NK-92 (cell line): ENCODE data around the gene GARIN3.

Experiments used
- DNase-seq: peaks from one replicate; lab custom pipeline; 2025; ENCODE audit not compliant: unreplicated experiment; lab: John Stamatoyannopoulos, UW

The GARIN3 gene

DNA sequence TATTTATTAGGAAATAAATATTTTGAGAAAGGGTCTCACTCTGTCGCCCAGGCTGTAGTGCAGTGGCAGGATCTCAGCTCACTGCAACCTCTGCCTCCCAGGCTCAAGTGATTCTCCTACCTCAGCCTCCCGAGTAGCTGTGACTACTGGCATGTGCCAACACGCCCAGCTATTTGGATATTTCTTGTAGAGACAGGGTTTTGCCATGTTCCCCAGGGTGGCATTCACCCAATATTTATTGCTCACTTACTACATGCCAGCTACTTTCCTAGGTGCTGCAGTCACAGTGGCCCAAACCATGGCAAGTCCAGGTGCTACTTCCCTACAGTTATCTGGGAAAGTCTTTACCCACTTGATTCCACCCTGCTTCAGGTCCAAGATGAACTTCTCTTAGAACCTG, 15.1 kb downstream of the GARIN3 start:
- no peak for DNase-seq

DNA sequence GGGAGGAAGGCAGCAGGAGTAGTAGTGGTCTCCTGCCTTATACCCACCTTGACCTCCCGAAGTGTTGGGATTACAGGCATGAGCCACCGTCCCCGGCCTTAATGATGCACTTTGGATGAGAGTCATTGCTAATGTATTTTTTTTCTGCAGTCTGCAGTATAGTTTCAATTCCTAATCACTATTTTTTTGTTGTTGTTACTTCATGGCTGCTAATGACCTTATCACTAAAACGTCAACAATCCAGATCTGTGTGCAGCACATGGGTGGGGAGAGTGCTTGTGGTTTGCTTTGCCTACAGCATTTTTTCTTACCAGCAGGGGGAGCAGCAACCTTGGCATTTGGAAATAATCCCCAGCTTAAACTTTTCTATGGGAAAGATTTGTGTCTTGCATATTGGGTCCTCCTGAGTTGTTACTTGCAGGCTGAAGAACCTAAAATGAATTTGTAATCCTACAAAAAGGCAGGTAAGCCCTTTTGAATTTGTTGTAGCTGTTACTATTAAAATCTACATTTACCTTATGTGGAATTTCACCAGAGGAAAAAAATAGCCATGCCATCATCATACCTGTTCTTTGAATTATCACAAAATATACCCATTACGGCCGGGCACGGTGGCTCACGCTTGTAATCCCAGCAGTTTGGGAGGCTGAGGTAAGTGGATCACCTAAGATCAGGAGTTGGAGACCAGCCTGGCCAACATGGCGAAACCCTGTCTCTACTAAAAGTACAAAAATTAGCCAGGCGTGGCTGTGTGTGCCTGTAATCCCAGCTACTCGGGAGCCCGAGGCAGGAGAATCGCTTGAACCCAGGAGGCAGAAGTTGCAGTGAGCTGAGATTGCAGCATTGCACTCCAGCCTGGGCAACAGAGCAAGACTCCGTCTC, 17.1 kb downstream of the GARIN3 start:
- no peak for DNase-seq

DNA sequence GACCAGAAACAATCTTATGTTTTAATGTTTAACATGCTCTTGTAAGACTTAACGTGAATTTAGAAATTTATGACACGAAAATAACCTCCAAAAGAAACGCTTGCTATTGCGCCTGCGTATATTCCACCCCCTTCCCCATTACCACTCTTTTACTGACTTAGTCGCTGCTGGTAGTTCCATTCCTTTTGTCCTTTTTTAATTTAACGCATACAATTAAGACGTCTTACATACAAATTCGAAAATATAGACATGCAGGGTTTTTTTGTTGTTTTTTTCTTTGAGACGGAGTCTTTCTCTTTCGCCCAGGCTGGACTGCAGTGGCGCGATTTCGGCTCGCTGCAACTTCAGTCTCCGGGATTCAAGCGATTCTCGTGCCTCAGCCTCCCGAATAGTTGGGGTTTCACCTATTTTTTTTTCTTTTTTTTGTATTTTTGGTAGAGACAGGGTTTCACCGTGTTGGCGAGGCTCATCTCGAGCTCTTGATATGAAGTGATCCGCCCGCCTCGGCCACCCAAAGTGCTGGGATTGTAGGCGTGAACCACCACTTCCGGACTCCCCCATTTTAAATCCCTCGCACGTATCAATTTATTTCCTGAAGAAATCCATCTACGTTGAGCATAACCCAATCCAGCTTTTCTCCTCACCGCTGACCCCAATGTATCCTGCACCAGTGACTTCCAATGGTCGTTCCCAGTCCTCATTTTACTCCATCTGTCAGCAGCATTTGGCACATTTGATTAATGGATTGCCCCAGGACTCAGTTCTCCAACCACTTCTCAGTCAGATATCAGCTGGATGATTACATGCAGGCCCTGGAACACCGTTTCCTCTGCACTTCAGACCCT, 22.7 kb downstream of the GARIN3 start:
- DNase-seq: no peak

DNA sequence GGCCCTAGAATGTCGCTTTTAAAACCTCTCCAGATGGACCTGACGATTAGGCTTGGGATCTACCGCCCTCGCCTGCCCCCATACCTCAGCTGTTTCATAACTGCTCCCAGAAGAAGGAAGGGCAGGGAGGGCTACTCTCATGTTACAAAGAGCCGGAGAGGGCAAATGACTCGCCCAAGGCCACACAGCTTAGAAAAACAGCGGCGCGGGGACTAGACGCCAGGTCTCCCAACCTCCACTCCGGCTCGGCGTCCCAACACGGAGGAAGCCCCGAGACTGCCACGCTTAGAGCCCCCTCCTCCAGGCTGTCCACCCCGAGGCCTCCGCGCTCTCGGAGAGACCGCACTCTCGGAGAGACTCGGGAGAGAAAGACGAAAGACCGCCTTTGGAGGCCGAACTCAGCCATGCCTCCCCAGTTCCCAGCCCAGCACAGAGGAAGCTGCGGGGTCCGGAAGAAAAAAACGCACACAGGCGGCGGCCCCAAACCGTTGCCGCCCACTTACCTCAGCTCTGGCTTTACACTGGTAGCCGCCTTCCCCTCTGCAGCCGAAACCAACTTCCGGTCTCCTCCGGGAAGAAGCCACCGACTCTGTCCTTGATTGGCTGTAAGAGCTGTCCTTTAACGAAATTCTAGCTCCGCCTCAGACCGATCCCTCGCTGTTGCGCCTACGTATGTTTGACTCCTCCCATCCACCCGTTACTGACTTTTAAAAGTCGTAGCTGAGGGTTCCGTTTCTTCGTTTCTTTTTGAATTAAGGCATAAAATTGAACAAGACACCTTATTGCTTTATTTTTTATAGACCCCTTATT, 23.5 kb downstream of the GARIN3 start, which contains the start of gene MED7:
MED7 (minus strand) TSS at position 549 of the 810 bp plus-strand sequence. CDS start 3,434 bp downstream, outside the sequence.
- peak; percentile 73 for DNase-seq

DNA sequence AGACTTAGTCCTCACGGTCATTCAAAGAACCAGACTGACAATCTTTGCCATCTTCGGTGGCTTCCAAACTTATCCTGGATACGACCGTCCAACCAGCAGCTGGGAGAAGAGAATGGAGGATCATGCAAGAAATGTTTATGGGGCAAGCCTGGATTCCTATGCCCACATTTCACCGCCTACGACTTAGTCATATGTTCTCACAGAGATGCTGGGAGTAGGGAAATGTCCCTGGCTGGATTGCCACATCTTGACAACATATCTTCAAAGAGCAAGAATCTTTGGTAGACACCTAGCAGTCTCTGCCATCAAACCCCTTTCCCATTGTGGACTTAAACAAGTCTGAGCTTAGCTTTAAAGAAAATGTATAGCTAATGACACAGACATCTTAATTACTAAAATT, 28.4 kb downstream of the GARIN3 start:
- no peak for DNase-seq

DNA sequence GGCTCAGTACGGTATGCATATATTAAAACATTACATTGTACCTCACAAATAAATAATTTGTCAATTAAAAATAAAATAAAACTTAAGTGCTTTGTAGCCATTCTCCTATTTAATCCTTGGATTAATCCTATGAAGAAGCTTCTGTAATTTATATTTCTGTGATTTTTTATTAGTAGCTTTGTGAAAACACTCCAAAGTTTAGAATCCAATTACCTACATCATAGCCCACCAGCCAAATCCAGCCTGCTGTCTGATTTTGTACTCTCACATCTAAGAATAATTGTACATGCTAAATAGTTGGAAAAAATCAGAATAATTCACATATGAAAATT, 33.8 kb downstream of the GARIN3 start:
- no peak for DNase-seq

DNA sequence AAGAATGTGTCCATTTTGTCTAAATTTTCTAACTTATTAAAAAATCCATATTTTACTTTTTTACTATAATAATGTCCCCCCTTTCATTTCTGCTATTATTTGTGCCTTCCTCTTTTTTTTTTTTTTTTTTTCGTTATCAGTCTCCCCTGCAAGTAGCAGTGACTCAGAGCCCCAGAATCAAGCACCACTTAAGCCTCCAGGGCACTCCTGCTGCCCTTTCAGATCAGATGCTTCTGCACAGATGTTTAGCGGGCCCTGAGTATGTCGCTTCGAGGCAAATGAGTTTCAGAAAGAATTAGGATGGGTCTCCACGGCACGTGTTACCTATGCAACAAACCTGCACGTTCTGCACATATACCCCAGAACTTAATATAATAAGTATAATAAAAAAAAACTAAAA, 35.1 kb downstream of the GARIN3 start:
- no peak for DNase-seq

DNA sequence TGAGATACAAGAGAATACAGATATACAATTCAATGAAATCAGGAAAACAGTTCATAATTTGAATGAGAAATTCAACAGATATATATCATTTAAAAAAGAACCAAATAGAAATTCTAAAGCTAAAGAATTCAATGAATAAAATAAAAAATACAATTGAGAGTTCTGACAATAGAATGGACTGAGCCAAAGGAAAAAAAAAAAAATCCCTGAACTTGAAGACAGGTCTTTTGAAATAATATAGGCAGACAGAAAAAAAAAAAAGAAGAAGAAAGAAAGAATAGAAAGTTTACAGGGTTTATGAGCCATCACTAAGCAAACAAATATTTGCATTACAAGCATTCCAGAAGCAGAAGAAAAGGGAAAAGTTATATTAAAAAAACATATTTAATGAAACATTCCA, 44.4 kb downstream of the GARIN3 start:
- no peak for DNase-seq

DNA sequence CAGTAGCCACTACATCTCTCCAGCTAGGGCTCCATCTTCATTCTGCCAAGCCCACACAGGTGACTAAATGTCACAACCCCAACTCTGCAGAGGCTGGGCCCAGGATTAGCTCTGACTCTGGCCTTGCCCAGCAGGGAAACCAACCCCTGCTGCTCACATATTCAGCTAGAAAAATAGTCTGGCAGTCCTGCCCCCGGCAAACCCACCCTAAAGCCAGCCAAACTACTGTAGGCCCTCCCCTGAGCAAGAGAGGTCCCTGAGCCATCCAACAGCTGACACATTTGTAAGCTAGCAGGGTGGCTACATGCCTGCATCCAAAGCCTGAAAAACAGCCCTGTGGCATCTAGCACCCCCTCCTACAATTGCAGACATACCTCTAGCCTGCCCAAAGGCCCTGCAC, 46.0 kb downstream of the GARIN3 start:
- DNase-seq: no peak

DNA sequence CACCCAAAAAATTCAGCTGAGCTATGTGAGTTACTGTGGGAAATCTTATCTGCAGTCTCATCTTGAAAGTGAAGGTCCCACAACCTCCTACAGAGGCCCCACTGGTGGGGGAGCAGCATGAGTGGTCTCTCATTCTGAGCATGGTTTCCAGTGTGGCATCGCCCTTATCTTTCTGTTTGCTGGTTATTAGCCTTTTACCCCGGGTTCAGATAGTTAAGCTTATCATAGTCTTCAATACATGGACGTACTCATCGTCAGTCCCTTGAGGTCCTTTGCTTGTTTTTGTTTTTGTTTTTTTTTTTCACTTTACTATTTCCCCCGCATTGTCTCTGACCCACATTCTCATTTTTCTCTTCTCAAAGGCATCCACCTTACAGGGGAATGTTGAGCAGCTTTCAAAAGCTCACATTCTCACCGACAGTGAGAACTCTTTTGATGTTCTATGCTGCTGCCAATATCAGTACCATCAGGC, 49.5 kb downstream of the GARIN3 start:
- no peak for DNase-seq

DNA sequence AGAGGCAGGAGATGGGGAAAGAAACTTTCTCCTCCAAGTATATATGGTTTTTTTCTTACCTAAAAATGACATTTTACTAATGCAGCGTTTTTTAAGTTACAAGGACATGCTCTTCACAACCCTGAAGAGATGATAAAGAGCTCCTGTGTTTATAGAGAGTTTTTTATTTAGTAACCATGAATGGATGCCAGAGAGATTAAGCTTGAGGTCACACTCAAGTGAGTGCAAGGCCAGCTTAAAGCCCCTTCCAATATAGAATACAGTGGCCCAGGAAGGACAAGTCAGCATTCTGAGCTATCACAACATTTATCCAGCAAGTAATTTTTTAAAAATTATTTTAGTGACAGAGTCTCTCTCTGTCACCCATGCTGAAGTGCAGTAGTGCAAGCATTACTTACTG, 50.6 kb downstream of the GARIN3 start:
- no peak for DNase-seq

DNA sequence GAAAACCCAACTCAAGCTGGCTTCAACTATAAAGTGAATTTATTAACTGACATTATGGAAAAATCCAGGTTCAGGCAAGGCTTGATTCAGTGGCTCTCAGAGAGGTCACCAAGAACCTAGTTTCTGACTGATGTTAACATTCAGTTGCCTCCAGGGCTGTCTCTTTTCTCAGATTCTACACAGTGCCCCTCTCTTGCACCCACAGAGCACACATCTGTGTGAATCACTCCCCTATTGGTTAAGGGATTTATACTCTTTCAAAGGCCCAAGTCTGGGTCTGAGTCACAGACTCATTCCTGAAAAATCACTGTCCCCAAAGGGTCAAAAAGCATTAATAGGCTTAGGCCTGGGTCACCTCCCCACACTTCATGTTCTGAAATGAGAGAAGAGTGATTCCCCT, 51.1 kb downstream of the GARIN3 start:
- no peak for DNase-seq

DNA sequence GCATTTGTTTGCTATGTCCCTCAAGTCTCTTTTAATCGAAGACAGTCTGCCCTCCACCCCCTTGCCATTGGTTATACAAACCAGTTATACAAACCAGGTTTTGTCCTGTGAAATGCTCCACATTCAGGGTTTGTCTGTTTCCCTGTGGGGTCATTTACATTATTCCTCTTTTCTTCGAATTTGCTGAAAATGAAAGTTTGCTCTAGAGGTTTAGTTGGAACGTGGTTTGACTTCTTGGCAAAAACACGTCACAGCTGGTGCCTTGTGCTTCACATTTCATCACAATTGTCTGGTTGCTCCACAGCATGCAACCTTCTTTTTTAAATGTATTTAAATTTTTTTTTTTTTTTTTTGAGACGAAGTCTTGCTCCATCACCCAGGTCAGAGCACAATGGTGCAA, 53.1 kb downstream of the GARIN3 start:
- no peak for DNase-seq
